HEK293 (cell line): ENCODE measurements around the gene CSF1.

Experiments
- CTCF ChIP-seq: fragments of 450-650 bp; formaldehyde crosslinking; IDR thresholded peaks from 2 replicates; pipeline ENCODE4 v1.5.1; 2016; ENCODE audit warnings: missing biosample characterization, missing genetic modification characterization
- HOXA7 ChIP-seq: sonication (generic); formaldehyde crosslinking; IDR thresholded peaks from 2 replicates; pipeline ENCODE4 v1.8.1; 2022; ENCODE audit warnings: missing genetic modification reagents, borderline replicate concordance
- ZBTB8A ChIP-seq: fragments of 450-650 bp; formaldehyde crosslinking; IDR thresholded peaks from 2 replicates; pipeline ENCODE4 v1.5.1; 2016; ENCODE audit warnings: missing biosample characterization, missing genetic modification characterization
- ZNF211 ChIP-seq: fragments of 450-650 bp; formaldehyde crosslinking; IDR thresholded peaks from 2 replicates; pipeline ENCODE4 v1.5.1; 2016; ENCODE audit warnings: low read depth, missing biosample characterization, missing genetic modification characterization
- ZNF274 ChIP-seq, 2 experiments: fragments of 200-500 bp in 1 of 2; fragments of 450-650 bp in 1 of 2; sonication (Bioruptor generic) in 1 of 2; formaldehyde crosslinking in 1 of 2; IDR thresholded peaks; 2 replicates each; pipeline versions ENCODE4 v1.5.1 to v1.6.1; 2014 to 2016; ENCODE audit warnings: borderline replicate concordance in 1 of 2, inconsistent platforms in 1 of 2, low read length in 1 of 2, missing biosample characterization in 1 of 2, missing genetic modification characterization in 1 of 2
- ZNF366 ChIP-seq: fragments of 450-650 bp; formaldehyde crosslinking; conservative IDR thresholded peaks from 2 replicates; pipeline ENCODE4 v1.5.1; 2016; ENCODE audit warnings: missing biosample characterization, missing genetic modification characterization

GRCh38 chr1:109974191-109974590, 63.5 kb downstream of the CSF1 start:
- TF ChIP-seq ZBTB8A (tag by site-specific recombination): no peak
- TF ChIP-seq CTCF (tag by site-specific recombination): no peak
- TF ChIP-seq ZNF211: no peak
- TF ChIP-seq HOXA7 (CRISPR knock-in tag): no peak
- TF ChIP-seq ZNF366 (tag by site-specific recombination): no peak
- no peak for TF ChIP-seq ZNF274 (IDR thresholded peaks at IDR 0.05; ENCODE audit: low read length)
- TF ChIP-seq ZNF274 (tag by site-specific recombination; IDR thresholded peaks at IDR 0.05; ENCODE audit: borderline replicate concordance): no peak
